ENCODE results near the gene PFKL.

DNA sequence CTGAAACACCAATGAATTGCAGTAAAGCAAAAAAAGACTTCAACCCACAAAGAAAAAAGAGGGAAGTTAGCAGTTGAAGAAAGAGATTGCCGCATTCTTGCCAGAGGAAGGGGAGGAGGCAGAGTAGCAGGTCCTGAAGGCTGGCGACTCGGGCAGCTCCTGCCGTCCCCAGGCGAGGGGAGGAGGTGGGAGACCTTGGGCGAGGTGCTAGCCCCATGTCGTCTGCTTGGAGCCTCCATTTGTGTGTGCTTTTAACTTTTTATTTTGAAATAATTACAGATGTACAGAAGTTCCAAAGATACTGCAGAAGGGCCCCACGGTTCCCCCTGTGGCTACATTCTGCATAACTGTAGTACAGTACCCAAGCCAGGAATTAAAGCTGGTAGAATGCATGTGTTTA, 60.3 kb downstream of the PFKL start:
- TF ChIP-seq, protein P1, sequence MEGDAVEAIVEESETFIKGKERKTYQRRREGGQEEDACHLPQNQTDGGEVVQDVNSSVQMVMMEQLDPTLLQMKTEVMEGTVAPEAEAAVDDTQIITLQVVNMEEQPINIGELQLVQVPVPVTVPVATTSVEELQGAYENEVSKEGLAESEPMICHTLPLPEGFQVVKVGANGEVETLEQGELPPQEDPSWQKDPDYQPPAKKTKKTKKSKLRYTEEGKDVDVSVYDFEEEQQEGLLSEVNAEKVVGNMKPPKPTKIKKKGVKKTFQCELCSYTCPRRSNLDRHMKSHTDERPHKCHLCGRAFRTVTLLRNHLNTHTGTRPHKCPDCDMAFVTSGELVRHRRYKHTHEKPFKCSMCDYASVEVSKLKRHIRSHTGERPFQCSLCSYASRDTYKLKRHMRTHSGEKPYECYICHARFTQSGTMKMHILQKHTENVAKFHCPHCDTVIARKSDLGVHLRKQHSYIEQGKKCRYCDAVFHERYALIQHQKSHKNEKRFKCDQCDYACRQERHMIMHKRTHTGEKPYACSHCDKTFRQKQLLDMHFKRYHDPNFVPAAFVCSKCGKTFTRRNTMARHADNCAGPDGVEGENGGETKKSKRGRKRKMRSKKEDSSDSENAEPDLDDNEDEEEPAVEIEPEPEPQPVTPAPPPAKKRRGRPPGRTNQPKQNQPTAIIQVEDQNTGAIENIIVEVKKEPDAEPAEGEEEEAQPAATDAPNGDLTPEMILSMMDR (conservative IDR thresholded peaks at IDR 0.05), result no peak; the same call in 1 of the 2 replicates
- TF ChIP-seq EZH2 (IDR thresholded peaks at IDR 0.05; ENCODE audit: low read depth), result no peak

Measured in PC-9 (cell line).